ENCODE data around the gene CYP2S1. TPM values are rescaled to one million over a fixed set of nuclear protein-coding genes. Genes with fewer than 3 reads are reported as not detected.
"Not testable (repeated sequence)": the region's sequence is repeated elsewhere in the genome, so short reads cannot be mapped to it uniquely, and the experiment has no call there.

Gene CYP2S1
- total RNA-seq, 6 experiments from 2014 or later = 0.54 to 1.9 (median 0.99) TPM

DNA sequence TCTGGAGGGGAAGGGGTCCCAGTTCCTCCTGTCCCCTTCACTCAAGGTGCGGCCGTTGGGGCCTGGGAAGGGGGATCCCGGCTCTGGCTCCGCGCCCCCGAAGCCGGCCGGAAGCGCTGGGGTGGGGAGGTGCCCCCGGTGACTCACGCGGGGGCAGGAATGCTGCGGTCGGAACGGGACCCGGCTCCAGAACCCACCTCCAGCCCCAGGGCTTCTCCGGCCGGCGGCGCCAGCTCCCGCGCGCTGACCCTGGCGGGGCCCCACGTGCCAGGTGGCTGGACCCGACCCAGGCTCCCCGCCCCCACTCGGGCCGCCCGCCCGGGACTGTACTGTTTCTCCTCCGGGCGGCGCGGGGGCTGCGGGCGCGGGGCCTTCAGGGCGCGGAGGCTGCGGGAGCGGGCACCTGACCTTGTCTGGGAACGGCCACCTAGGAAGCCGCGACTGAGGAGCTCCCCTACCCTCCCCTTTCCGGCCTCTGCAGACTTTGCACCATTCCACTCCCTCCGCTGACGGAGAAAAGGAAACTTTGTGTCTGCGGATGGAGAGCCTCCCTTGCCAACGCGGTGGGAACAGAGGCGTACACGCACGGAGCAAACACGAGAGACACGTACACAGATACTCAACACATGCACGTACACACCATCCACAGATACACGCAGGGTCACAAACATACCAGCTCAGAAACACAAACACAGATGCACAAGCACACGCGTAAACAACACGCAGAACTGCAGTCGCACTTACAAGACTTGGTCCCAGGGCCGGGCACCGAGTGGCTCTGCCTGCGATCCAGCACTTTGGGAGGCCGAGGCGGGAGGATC, 33.2 kb downstream of the CYP2S1 start:
- DNase-seq (peak; percentile 62 to 66 (median 66)), ATAC-seq (peak; percentile 73 to 81 (median 78))
- intact Hi-C loops (cut with DNase I) = no loop called here
- H3K36me3 ChIP-seq = no peaks in the 10 kb centered on the region
- 11% methylated on average over 15 of the region's 67 CpGs for WGBS (ENCODE audit: insufficient coverage, low coverage, low lambda C conversion rate, missing lambda C conversion rate)
- no peaks in the 10 kb centered on the region for H3K4me1 ChIP-seq
- TF ChIP-seq, protein P1, sequence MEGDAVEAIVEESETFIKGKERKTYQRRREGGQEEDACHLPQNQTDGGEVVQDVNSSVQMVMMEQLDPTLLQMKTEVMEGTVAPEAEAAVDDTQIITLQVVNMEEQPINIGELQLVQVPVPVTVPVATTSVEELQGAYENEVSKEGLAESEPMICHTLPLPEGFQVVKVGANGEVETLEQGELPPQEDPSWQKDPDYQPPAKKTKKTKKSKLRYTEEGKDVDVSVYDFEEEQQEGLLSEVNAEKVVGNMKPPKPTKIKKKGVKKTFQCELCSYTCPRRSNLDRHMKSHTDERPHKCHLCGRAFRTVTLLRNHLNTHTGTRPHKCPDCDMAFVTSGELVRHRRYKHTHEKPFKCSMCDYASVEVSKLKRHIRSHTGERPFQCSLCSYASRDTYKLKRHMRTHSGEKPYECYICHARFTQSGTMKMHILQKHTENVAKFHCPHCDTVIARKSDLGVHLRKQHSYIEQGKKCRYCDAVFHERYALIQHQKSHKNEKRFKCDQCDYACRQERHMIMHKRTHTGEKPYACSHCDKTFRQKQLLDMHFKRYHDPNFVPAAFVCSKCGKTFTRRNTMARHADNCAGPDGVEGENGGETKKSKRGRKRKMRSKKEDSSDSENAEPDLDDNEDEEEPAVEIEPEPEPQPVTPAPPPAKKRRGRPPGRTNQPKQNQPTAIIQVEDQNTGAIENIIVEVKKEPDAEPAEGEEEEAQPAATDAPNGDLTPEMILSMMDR (IDR thresholded peaks at IDR 0.05) = no peak
- peak; percentile 40 for TF ChIP-seq POLR2A (IDR thresholded peaks at IDR 0.05)
- no peaks in the 10 kb centered on the region for H3K9me3 ChIP-seq
- peak overlapping the region; percentile 50 to 60 (median 55) for H3K4me3 ChIP-seq
- H3K27ac ChIP-seq = peak overlapping the region; percentile 36 to 41 (median 40)
- no peaks in the 10 kb centered on the region for H3K27me3 ChIP-seq

GRCh38 chr19:41226874-41227390, 33.9 kb downstream of the CYP2S1 start:
- TF ChIP-seq, protein P1 (IDR thresholded peaks at IDR 0.05) = no peak
- no peak for TF ChIP-seq POLR2A (IDR thresholded peaks at IDR 0.05)
- Histone ChIP-seq H3K9me3 (no peaks in the 10 kb centered on the region), H3K27me3 (no peaks in the 10 kb centered on the region), H3K4me1 (no peaks in the 10 kb centered on the region), H3K4me3 (peak overlapping the region in 2 of 3 donors; percentile 50 to 60), H3K27ac (peak overlapping the region in 1 of 3 donors; percentile 36), H3K36me3 (no peaks in the 10 kb centered on the region)
- 42% methylated on average over 8 of the region's 9 CpGs for WGBS (ENCODE audit: insufficient coverage, low coverage, low lambda C conversion rate, missing lambda C conversion rate)
- no peak for DNase-seq
- no peak for ATAC-seq
- intact Hi-C loops (cut with DNase I) = no loop called here

GRCh38 chr19:41228486-41228885, 35.5 kb downstream of the CYP2S1 start:
- Histone ChIP-seq H3K36me3 (no peaks in the 10 kb centered on the region), H3K4me1 (no peaks in the 10 kb centered on the region), H3K9me3 (no peaks in the 10 kb centered on the region), H3K27ac (no peak overlapping the region), H3K4me3 (no peak overlapping the region), H3K27me3 (no peaks in the 10 kb centered on the region)
- WGBS (ENCODE audit: insufficient coverage, low coverage, low lambda C conversion rate, missing lambda C conversion rate) = 92% methylated on average over 2 of the region's 3 CpGs
- intact Hi-C loops (cut with DNase I) = no loop called here
- DNase-seq (no peak), ATAC-seq (no peak)
- TF ChIP-seq, protein P1 (IDR thresholded peaks at IDR 0.05) = no peak
- no peak for TF ChIP-seq POLR2A (IDR thresholded peaks at IDR 0.05)

DNA sequence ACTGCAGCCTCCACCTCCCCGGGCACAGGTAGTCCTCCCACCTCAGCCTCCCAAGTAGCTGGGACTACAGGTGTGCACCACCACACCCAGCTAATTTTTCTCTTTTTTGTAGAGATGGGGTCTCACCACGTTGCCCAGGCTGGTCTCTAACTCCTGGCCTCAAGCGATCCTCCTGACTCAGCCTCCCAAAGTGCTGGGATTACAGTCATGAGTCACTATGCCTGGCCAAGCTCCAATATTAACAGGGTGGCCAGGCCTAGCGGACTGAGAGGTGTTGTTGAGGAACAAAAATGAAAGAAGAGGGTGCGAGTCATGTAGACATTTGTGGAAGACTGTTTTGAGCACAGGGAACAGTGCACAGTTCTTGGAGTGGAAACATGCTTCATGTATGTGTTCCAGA, 36.3 kb downstream of the CYP2S1 start:
- ATAC-seq; DNase-seq; H3K4me1 ChIP-seq; H3K27me3 ChIP-seq; H3K27ac ChIP-seq; H3K9me3 ChIP-seq; H3K36me3 ChIP-seq; H3K4me3 ChIP-seq; intact Hi-C loops (cut with DNase I): not testable (repeated sequence)
- 87% methylated on average over 5 of the region's 5 CpGs for WGBS (ENCODE audit: insufficient coverage, low coverage, low lambda C conversion rate, missing lambda C conversion rate)
